ENCODE measurements around the gene TMUB1.

TMUB1 gene

DNA sequence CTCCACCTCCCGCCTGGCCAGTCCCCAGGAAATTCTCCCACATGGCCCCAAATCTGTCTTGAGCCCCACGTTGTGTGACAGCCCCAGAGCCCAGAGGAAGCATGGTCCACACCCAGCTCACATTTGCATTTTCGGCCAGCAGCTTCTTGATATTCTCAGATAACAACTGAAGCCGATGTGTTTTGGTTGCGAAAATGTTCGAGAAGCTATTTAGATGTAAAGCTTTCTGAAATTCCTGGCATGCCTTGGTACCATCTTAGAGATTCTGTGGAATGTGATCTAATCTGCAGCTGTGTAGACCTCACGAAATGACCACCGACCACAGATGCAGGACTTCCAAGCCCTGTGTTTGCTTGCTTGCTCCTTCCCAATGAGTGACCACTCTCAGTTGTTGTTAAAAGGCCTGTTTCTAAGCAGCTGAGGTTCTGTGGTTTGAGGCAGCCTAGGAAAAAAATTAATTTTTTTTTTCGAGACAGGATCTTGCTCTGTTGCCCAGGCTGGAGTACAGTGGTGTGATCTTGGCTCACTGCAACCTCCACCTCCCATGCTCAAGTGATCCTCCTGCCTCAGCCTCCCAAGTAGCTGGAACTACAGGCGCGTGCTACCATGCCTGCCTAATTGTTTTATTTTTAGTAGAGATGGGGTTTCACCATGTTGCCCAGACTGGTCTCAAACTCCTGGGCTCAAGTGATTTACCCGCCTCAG lies 15.1 kb downstream of the TMUB1 start:
- Histone ChIP-seq H3K9me3 (ENCODE audit: insufficient read depth, low read depth, low read length) (no peaks in the 10 kb centered on the region), H3F3A (ENCODE audit: low read depth) (no peaks in the 10 kb centered on the region), H3K4me3 (ENCODE audit: low read length, poor library complexity, severe bottlenecking) (no peak overlapping the region), H3K79me2 (ENCODE audit: insufficient read depth, low read length) (no peaks in the 10 kb centered on the region), H3K27me3 (ENCODE audit: insufficient read depth, low read length, poor library complexity, severe bottlenecking) (no peaks in the 10 kb centered on the region), H3K9ac (ENCODE audit: low read depth, low read length, poor library complexity, severe bottlenecking) (no peak overlapping the region), H2AFZ (ENCODE audit: low read length) (no peak overlapping the region), H3K9me2 (replicated peaks; ENCODE audit: low read depth, low read length) (no peaks in the 10 kb centered on the region), H4K20me1 (ENCODE audit: insufficient read depth, low read length, poor library complexity, severe bottlenecking) (no peaks in the 10 kb centered on the region), H3K4me2 (ENCODE audit: low read depth, low read length, poor library complexity, severe bottlenecking) (no peak overlapping the region), H3K4me1 (ENCODE audit: insufficient read depth, low read length, poor library complexity, severe bottlenecking) (no peaks in the 10 kb centered on the region), H3K36me3 (ENCODE audit: insufficient read depth, low read length) (peaks cover 61% of the 10 kb centered on the region; the same call in 1 of the 2 replicates)
- TF ChIP-seq, protein P1, sequence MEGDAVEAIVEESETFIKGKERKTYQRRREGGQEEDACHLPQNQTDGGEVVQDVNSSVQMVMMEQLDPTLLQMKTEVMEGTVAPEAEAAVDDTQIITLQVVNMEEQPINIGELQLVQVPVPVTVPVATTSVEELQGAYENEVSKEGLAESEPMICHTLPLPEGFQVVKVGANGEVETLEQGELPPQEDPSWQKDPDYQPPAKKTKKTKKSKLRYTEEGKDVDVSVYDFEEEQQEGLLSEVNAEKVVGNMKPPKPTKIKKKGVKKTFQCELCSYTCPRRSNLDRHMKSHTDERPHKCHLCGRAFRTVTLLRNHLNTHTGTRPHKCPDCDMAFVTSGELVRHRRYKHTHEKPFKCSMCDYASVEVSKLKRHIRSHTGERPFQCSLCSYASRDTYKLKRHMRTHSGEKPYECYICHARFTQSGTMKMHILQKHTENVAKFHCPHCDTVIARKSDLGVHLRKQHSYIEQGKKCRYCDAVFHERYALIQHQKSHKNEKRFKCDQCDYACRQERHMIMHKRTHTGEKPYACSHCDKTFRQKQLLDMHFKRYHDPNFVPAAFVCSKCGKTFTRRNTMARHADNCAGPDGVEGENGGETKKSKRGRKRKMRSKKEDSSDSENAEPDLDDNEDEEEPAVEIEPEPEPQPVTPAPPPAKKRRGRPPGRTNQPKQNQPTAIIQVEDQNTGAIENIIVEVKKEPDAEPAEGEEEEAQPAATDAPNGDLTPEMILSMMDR (conservative IDR thresholded peaks at IDR 0.05; ENCODE audit: low read length): no peak
- no peak for TF ChIP-seq EZH2phosphoT487 (IDR thresholded peaks at IDR 0.05; ENCODE audit: borderline replicate concordance)

DNA sequence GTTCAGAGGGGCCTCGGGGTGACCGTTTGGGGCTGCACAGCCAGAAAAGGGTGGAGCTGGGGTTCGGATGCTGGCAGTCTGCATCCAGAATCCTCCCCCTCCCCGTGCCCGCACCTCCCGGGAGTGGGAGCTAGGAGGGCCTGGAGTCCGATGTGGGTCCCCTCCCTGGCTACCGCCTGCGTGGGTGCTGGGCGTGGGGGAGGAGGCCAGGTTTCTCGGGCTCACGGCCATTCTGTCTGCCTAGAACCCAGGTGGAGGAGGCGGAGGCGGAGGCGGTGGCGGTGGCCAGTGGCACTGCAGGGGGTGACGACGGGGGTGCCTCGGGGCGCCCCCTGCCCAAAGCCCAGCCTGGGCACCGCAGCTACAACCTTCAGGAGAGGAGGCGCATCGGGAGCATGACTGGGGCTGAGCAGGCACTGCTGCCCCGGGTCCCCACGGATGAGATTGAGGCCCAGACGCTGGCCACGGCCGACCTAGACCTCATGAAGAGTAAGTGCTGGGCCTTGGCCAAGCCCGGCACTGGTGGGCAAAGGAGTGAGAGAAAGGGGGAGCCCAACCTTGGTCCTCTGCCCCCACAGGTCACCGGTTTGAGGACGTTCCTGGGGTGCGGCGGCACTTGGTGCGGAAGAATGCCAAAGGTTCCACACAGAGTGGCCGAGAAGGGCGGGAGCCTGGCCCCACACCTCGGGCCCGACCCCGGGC lies 16.9 kb downstream of the TMUB1 start:
- Histone ChIP-seq H2AFZ (ENCODE audit: low read length) (no peak overlapping the region), H3K4me2 (ENCODE audit: low read depth, low read length, poor library complexity, severe bottlenecking) (no peak overlapping the region), H3K4me3 (ENCODE audit: low read length, poor library complexity, severe bottlenecking) (no peak overlapping the region), H3K9ac (ENCODE audit: low read depth, low read length, poor library complexity, severe bottlenecking) (no peak overlapping the region), H3K36me3 (ENCODE audit: insufficient read depth, low read length) (peaks cover 55% of the 10 kb centered on the region; the same call in 1 of the 2 replicates), H3K4me1 (ENCODE audit: insufficient read depth, low read length, poor library complexity, severe bottlenecking) (peaks cover 6% of the 10 kb centered on the region), H3K79me2 (ENCODE audit: insufficient read depth, low read length) (peaks cover 13% of the 10 kb centered on the region), H4K20me1 (ENCODE audit: insufficient read depth, low read length, poor library complexity, severe bottlenecking) (peaks cover 12% of the 10 kb centered on the region), H3K9me2 (replicated peaks; ENCODE audit: low read depth, low read length) (no peaks in the 10 kb centered on the region), H3K27me3 (ENCODE audit: insufficient read depth, low read length, poor library complexity, severe bottlenecking) (no peaks in the 10 kb centered on the region), H3K9me3 (ENCODE audit: insufficient read depth, low read depth, low read length) (no peaks in the 10 kb centered on the region), H3F3A (ENCODE audit: low read depth) (no peaks in the 10 kb centered on the region)
- no peak for TF ChIP-seq EZH2phosphoT487 (IDR thresholded peaks at IDR 0.05; ENCODE audit: borderline replicate concordance)
- TF ChIP-seq, protein P1 (conservative IDR thresholded peaks at IDR 0.05; ENCODE audit: low read length): no peak

GRCh38 chr7:151065516-151065915 lies 17.8 kb downstream of the TMUB1 start:
- H3K27me3 ChIP-seq (ENCODE audit: insufficient read depth, low read length, poor library complexity, severe bottlenecking): no peaks in the 10 kb centered on the region
- H3K79me2 ChIP-seq (ENCODE audit: insufficient read depth, low read length): peaks cover 22% of the 10 kb centered on the region
- no peaks in the 10 kb centered on the region for H3F3A ChIP-seq (ENCODE audit: low read depth)
- no peaks in the 10 kb centered on the region for H3K9me2 ChIP-seq (replicated peaks; ENCODE audit: low read depth, low read length)
- no peaks in the 10 kb centered on the region for H3K9me3 ChIP-seq (ENCODE audit: insufficient read depth, low read depth, low read length)
- H3K36me3 ChIP-seq (ENCODE audit: insufficient read depth, low read length): peaks cover 46% of the 10 kb centered on the region; the same call in 1 of the 2 replicates
- H3K9ac ChIP-seq (ENCODE audit: low read depth, low read length, poor library complexity, severe bottlenecking): no peak overlapping the region
- TF ChIP-seq EZH2phosphoT487 (IDR thresholded peaks at IDR 0.05; ENCODE audit: borderline replicate concordance): no peak
- TF ChIP-seq, protein P1 (conservative IDR thresholded peaks at IDR 0.05; ENCODE audit: low read length): no peak
- H3K4me1 ChIP-seq (ENCODE audit: insufficient read depth, low read length, poor library complexity, severe bottlenecking): peaks cover 13% of the 10 kb centered on the region
- H3K4me2 ChIP-seq (ENCODE audit: low read depth, low read length, poor library complexity, severe bottlenecking): no peak overlapping the region
- H2AFZ ChIP-seq (ENCODE audit: low read length): no peak overlapping the region
- H4K20me1 ChIP-seq (ENCODE audit: insufficient read depth, low read length, poor library complexity, severe bottlenecking): peaks cover 20% of the 10 kb centered on the region
- H3K4me3 ChIP-seq (ENCODE audit: low read length, poor library complexity, severe bottlenecking): no peak overlapping the region
